ENCODE data around the gene RIMKLB.

The RIMKLB gene

GRCh38 chr12:8692573-8692972 is 5.2 kb upstream of the RIMKLB start:
- Histone ChIP-seq H3K27me3 (ENCODE audit: control insufficient read depth, insufficient read depth, low read length) (no peaks in the 10 kb centered on the region), H3K36me3 (ENCODE audit: control insufficient read depth, insufficient read depth, low read length) (no peaks in the 10 kb centered on the region), H3K27ac (ENCODE audit: low read depth, low read length) (peak overlapping the region; percentile 86), H3K4me3 (ENCODE audit: low read depth, low read length) (peak overlapping the region; percentile 28; the same call in 1 of the 2 replicates), H3K9ac (ENCODE audit: low read length) (peak overlapping the region; percentile 49), H3K4me1 (ENCODE audit: control insufficient read depth, insufficient read depth, low read length) (peaks cover 53% of the 10 kb centered on the region), H3K9me3 (ENCODE audit: control insufficient read depth, insufficient read depth, low read depth, low read length) (no peaks in the 10 kb centered on the region)

GRCh38 chr12:8695116-8695515 is 2.7 kb upstream of the RIMKLB start:
- no peak overlapping the region for H3K4me3 ChIP-seq (ENCODE audit: low read depth, low read length)
- H3K4me1 ChIP-seq (ENCODE audit: control insufficient read depth, insufficient read depth, low read length): peaks cover 44% of the 10 kb centered on the region
- H3K27me3 ChIP-seq (ENCODE audit: control insufficient read depth, insufficient read depth, low read length): no peaks in the 10 kb centered on the region
- H3K36me3 ChIP-seq (ENCODE audit: control insufficient read depth, insufficient read depth, low read length): peaks cover 3% of the 10 kb centered on the region
- H3K9ac ChIP-seq (ENCODE audit: low read length): no peak overlapping the region
- no peaks in the 10 kb centered on the region for H3K9me3 ChIP-seq (ENCODE audit: control insufficient read depth, insufficient read depth, low read depth, low read length)
- no peak overlapping the region for H3K27ac ChIP-seq (ENCODE audit: low read depth, low read length)

- H3K27ac ChIP-seq (ENCODE audit: low read depth, low read length): peak overlapping the region; percentile 73; the same call in 1 of the 2 replicates
- H3K36me3 ChIP-seq (ENCODE audit: control insufficient read depth, insufficient read depth, low read length): peaks cover 14% of the 10 kb centered on the region
- no peaks in the 10 kb centered on the region for H3K27me3 ChIP-seq (ENCODE audit: control insufficient read depth, insufficient read depth, low read length)
- H3K9me3 ChIP-seq (ENCODE audit: control insufficient read depth, insufficient read depth, low read depth, low read length): no peaks in the 10 kb centered on the region
- peaks cover 42% of the 10 kb centered on the region for H3K4me1 ChIP-seq (ENCODE audit: control insufficient read depth, insufficient read depth, low read length)
- peak overlapping the region; percentile 83 for H3K9ac ChIP-seq (ENCODE audit: low read length)
- H3K4me3 ChIP-seq (ENCODE audit: low read depth, low read length): peak overlapping the region; percentile 87
Observed at GRCh38 chr12:8696442-8697090, 1.2 kb upstream of the RIMKLB start.

GRCh38 chr12:8697120-8697475 is 693 bp upstream of the RIMKLB start:
- H3K9ac ChIP-seq (ENCODE audit: low read length): peak overlapping the region; percentile 83
- H3K4me3 ChIP-seq (ENCODE audit: low read depth, low read length): peak overlapping the region; percentile 87
- peak overlapping the region; percentile 73 for H3K27ac ChIP-seq (ENCODE audit: low read depth, low read length)
- peaks cover 40% of the 10 kb centered on the region for H3K4me1 ChIP-seq (ENCODE audit: control insufficient read depth, insufficient read depth, low read length)
- H3K36me3 ChIP-seq (ENCODE audit: control insufficient read depth, insufficient read depth, low read length): peaks cover 14% of the 10 kb centered on the region
- H3K9me3 ChIP-seq (ENCODE audit: control insufficient read depth, insufficient read depth, low read depth, low read length): no peaks in the 10 kb centered on the region
- H3K27me3 ChIP-seq (ENCODE audit: control insufficient read depth, insufficient read depth, low read length): no peaks in the 10 kb centered on the region

- Histone ChIP-seq H3K27ac (ENCODE audit: low read depth, low read length) (peak overlapping the region; percentile 78), H3K36me3 (ENCODE audit: control insufficient read depth, insufficient read depth, low read length) (peaks cover 14% of the 10 kb centered on the region), H3K27me3 (ENCODE audit: control insufficient read depth, insufficient read depth, low read length) (no peaks in the 10 kb centered on the region), H3K9ac (ENCODE audit: low read length) (peak overlapping the region; percentile 94), H3K4me3 (ENCODE audit: low read depth, low read length) (peak overlapping the region; percentile 87), H3K4me1 (ENCODE audit: control insufficient read depth, insufficient read depth, low read length) (peaks cover 35% of the 10 kb centered on the region), H3K9me3 (ENCODE audit: control insufficient read depth, insufficient read depth, low read depth, low read length) (no peaks in the 10 kb centered on the region)
Observed at GRCh38 chr12:8698132-8698851, 501 bp downstream of the RIMKLB start.

GRCh38 chr12:8698879-8699278 is 1.1 kb downstream of the RIMKLB start:
- H3K9ac ChIP-seq (ENCODE audit: low read length): peak overlapping the region; percentile 94
- H3K4me1 ChIP-seq (ENCODE audit: control insufficient read depth, insufficient read depth, low read length): peaks cover 35% of the 10 kb centered on the region
- H3K27me3 ChIP-seq (ENCODE audit: control insufficient read depth, insufficient read depth, low read length): no peaks in the 10 kb centered on the region
- H3K27ac ChIP-seq (ENCODE audit: low read depth, low read length): no peak overlapping the region
- peaks cover 17% of the 10 kb centered on the region for H3K36me3 ChIP-seq (ENCODE audit: control insufficient read depth, insufficient read depth, low read length)
- H3K9me3 ChIP-seq (ENCODE audit: control insufficient read depth, insufficient read depth, low read depth, low read length): no peaks in the 10 kb centered on the region
- peak overlapping the region; percentile 87 for H3K4me3 ChIP-seq (ENCODE audit: low read depth, low read length)

- Histone ChIP-seq H3K36me3 (ENCODE audit: control insufficient read depth, insufficient read depth, low read length) (peaks cover 17% of the 10 kb centered on the region), H3K27me3 (ENCODE audit: control insufficient read depth, insufficient read depth, low read length) (no peaks in the 10 kb centered on the region), H3K4me3 (ENCODE audit: low read depth, low read length) (peak overlapping the region; percentile 87), H3K4me1 (ENCODE audit: control insufficient read depth, insufficient read depth, low read length) (peaks cover 34% of the 10 kb centered on the region), H3K9ac (ENCODE audit: low read length) (no peak overlapping the region), H3K9me3 (ENCODE audit: control insufficient read depth, insufficient read depth, low read depth, low read length) (no peaks in the 10 kb centered on the region), H3K27ac (ENCODE audit: low read depth, low read length) (peak overlapping the region; percentile 31; the same call in 1 of the 2 replicates)
Observed at GRCh38 chr12:8699714-8700113, 1.9 kb downstream of the RIMKLB start.

GRCh38 chr12:8701046-8701660 is 3.4 kb downstream of the RIMKLB start:
- H3K4me3 ChIP-seq (ENCODE audit: low read depth, low read length): no peak overlapping the region
- H3K27ac ChIP-seq (ENCODE audit: low read depth, low read length): no peak overlapping the region
- H3K36me3 ChIP-seq (ENCODE audit: control insufficient read depth, insufficient read depth, low read length): peaks cover 17% of the 10 kb centered on the region

GRCh38 chr12:8702159-8702558 is 4.4 kb downstream of the RIMKLB start:
- Histone ChIP-seq H3K27ac (ENCODE audit: low read depth, low read length) (no peak overlapping the region), H3K36me3 (ENCODE audit: control insufficient read depth, insufficient read depth, low read length) (peaks cover 21% of the 10 kb centered on the region), H3K9ac (ENCODE audit: low read length) (no peak overlapping the region), H3K4me3 (ENCODE audit: low read depth, low read length) (no peak overlapping the region), H3K27me3 (ENCODE audit: control insufficient read depth, insufficient read depth, low read length) (no peaks in the 10 kb centered on the region), H3K9me3 (ENCODE audit: control insufficient read depth, insufficient read depth, low read depth, low read length) (no peaks in the 10 kb centered on the region), H3K4me1 (ENCODE audit: control insufficient read depth, insufficient read depth, low read length) (peaks cover 23% of the 10 kb centered on the region)

More at GRCh38 chr12:8701046-8701660, 3.4 kb downstream of the RIMKLB start:
- H3K27me3 ChIP-seq (ENCODE audit: control insufficient read depth, insufficient read depth, low read length): no peaks in the 10 kb centered on the region
- no peak overlapping the region for H3K9ac ChIP-seq (ENCODE audit: low read length)
- H3K9me3 ChIP-seq (ENCODE audit: control insufficient read depth, insufficient read depth, low read depth, low read length): no peaks in the 10 kb centered on the region
- peaks cover 29% of the 10 kb centered on the region for H3K4me1 ChIP-seq (ENCODE audit: control insufficient read depth, insufficient read depth, low read length)

GRCh38 chr12:8709124-8709830 is 11.5 kb downstream of the RIMKLB start:
- peaks cover 27% of the 10 kb centered on the region for H3K36me3 ChIP-seq (ENCODE audit: control insufficient read depth, insufficient read depth, low read length)
- H3K4me1 ChIP-seq (ENCODE audit: control insufficient read depth, insufficient read depth, low read length): no peaks in the 10 kb centered on the region
- H3K9ac ChIP-seq (ENCODE audit: low read length): no peak overlapping the region
- no peak overlapping the region for H3K4me3 ChIP-seq (ENCODE audit: low read depth, low read length)
- 0 out of 2 replicates have a peak overlapping the region, but pooled peaks have one; percentile 45 for H3K27ac ChIP-seq (ENCODE audit: low read depth, low read length)
- H3K27me3 ChIP-seq (ENCODE audit: control insufficient read depth, insufficient read depth, low read length): no peaks in the 10 kb centered on the region
- no peaks in the 10 kb centered on the region for H3K9me3 ChIP-seq (ENCODE audit: control insufficient read depth, insufficient read depth, low read depth, low read length)
